Activated T-helper 1 cell treated with anti-CD3 and anti-CD28 coated beads, Interleukin-12 subunit alpha, Interleukin-12 subunit beta, Interleukin-2, Interleukin-4 antibody, amounts not matched to agents 30 ng/mL and 10 ng/mL and 1 ng/mL, durations not matched to agents 14 hours and 24 hours and 36 hours (primary cell): ENCODE results near the gene NFIB. TPM values are rescaled to one million over a fixed set of nuclear protein-coding genes. Genes with fewer than 3 reads are reported as not detected.

ENCODE experiments used
- DNase-seq: peaks from one replicate; pipeline ENCODE4 v3.0.0; 2021; ENCODE audit warnings: low spot score
- H3K27ac Mint-ChIP-seq: one replicate; pipeline ENCODE4 v1.8.0; 2021; ENCODE audit warnings: mild to moderate bottlenecking, mixed read lengths
- H3K27me3 Mint-ChIP-seq: one replicate; pipeline ENCODE4 v1.8.0; 2022; ENCODE audit warnings: mild to moderate bottlenecking, moderate library complexity, mixed read lengths; ENCODE audit not compliant: insufficient read depth
- H3K36me3 Mint-ChIP-seq: one replicate; pipeline ENCODE4 v1.8.0; 2021; ENCODE audit warnings: low read depth, mixed read lengths
- H3K4me1 Mint-ChIP-seq: one replicate; pipeline ENCODE4 v1.8.0; 2021; ENCODE audit warnings: low read depth, mixed read lengths
- H3K4me3 Mint-ChIP-seq: one replicate; pipeline ENCODE4 v1.8.0; 2021; ENCODE audit warnings: mild to moderate bottlenecking, moderate library complexity, mixed read lengths
- H3K9me3 Mint-ChIP-seq: one replicate; pipeline ENCODE4 v1.8.0; 2021; ENCODE audit warnings: mixed read lengths
- intact Hi-C: fragments of 100-400 bp; cut with micrococcal nuclease; formaldehyde crosslinking; loops from one replicate; pipeline ENCODE4 v1.15.1; 2024
- total RNA-seq: library from RNA; stranded (reverse); gene quantifications from 2 replicates; pipeline ENCODE4 v1.2.3, GENCODE V29; 2022

The NFIB gene
- total RNA-seq, 1 donor from 2014 or later: not detected

DNA sequence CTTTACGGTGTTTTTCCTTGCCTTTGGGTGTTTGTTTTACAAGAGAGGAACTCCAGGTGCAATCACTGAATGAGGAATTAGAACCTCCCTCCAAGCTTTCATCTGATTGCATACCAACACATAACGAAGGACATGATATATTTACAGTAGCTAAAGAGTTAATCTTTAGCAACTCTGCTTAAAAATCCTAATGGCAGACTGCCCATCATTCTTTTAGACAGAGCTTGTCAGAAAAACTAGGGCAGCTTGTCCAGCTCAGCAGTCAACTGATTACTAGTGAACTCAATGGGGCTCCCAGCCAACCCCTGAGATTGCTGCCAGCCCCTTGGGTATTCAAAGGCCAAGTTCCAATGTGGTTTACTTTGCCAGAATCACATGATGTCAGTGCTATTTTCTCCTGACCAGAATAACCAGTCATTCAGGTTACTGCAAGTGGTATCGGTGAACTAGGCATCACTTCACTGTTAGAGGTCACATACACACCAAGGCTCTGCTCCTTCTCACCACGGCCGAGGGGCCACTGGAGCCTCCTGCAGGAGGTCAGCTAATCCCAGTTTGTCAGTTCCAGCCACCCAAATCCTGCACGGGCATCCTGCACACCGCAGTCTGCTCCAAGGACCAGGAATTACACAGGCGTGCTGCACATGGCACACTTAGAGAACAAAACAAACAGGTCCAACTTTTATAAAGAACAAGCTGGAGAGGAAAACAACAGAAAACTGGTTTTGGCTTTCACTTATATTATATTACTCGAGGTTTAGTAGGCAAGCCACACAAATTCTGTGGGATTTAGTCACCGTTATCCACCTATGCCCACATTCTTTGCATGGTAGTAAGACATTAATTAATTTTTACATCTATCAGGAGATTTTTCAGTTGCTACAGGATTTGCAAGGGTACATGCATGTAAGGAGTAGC lies 62.5 kb downstream of the NFIB start:
- H3K9me3 Mint-ChIP-seq: no peaks in the 10 kb centered on the region
- intact Hi-C loops: no loop called here
- no peak overlapping the region for H3K4me3 Mint-ChIP-seq

GRCh38 chr9:14250794-14251153 lies 63.2 kb downstream of the NFIB start:
- Mint-ChIP-seq H3K27me3 (no peaks in the 10 kb centered on the region), H3K4me1 (no peaks in the 10 kb centered on the region)
- intact Hi-C loops: no loop called here

More for the DNA sequence above, 62.5 kb downstream of the NFIB start:
- Mint-ChIP-seq H3K36me3 (no peaks in the 10 kb centered on the region), H3K27me3 (no peaks in the 10 kb centered on the region), H3K27ac (no peak overlapping the region), H3K4me1 (no peaks in the 10 kb centered on the region)
- DNase-seq: no peak

GRCh38 chr9:14249527-14249926 lies 64.4 kb downstream of the NFIB start:
- intact Hi-C loops: no loop called here
- Mint-ChIP-seq H3K36me3 (no peaks in the 10 kb centered on the region), H3K9me3 (no peaks in the 10 kb centered on the region), H3K4me1 (no peaks in the 10 kb centered on the region), H3K27ac (no peak overlapping the region), H3K27me3 (no peaks in the 10 kb centered on the region), H3K4me3 (no peak overlapping the region)
- DNase-seq: no peak

More at GRCh38 chr9:14250794-14251153, 63.2 kb downstream of the NFIB start:
- Mint-ChIP-seq H3K9me3 (no peaks in the 10 kb centered on the region), H3K27ac (no peak overlapping the region), H3K4me3 (no peak overlapping the region), H3K36me3 (no peaks in the 10 kb centered on the region)
- no peak for DNase-seq

DNA sequence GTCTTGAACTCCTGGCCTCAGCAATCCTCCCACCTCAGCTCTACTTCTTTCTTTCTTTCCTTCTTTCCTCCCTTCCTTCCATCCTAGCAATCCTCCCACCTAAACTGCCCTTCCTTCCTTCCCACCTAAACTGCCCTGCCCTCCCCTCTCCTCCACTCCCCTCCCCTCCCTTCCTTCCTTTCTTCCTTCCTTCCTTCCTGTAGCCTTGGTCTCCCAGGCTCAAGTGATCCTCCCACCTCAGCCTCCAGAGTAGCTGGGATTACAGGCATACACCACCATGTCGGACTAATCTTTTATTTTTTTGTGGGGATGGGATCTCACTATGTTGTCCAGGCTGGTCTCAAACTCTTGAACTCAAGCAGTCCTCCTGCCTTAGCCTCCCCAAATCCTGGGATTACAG lies 65.8 kb downstream of the NFIB start:
- intact Hi-C loops: no loop called here
- no peaks in the 10 kb centered on the region for H3K9me3 Mint-ChIP-seq
- no peaks in the 10 kb centered on the region for H3K27me3 Mint-ChIP-seq
- no peak for DNase-seq
- no peak overlapping the region for H3K27ac Mint-ChIP-seq
- no peaks in the 10 kb centered on the region for H3K4me1 Mint-ChIP-seq
- H3K4me3 Mint-ChIP-seq: no peak overlapping the region
- H3K36me3 Mint-ChIP-seq: no peaks in the 10 kb centered on the region

DNA sequence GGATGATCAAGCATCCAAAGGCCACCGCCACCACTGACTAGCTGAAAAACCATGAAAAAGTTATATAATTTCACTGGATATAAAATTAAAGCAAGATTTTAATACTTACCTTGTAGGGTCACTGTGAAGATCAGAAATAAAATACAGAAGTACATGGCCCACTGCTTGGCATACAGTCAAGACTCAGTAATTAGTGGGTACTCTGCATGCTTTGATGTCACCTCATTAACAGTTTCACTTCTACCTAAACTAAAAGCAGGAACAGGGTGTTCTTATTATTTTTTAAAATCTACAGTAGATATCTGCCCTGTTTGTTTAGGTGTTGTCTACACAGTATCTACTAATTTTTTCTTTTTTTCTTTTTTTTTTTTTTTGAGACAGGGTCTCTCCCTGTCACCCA lies 66.4 kb downstream of the NFIB start:
- H3K27ac Mint-ChIP-seq: no peak overlapping the region
- intact Hi-C loops: no loop called here
- H3K9me3 Mint-ChIP-seq: no peaks in the 10 kb centered on the region
- no peaks in the 10 kb centered on the region for H3K4me1 Mint-ChIP-seq
- no peak for DNase-seq
- H3K4me3 Mint-ChIP-seq: no peak overlapping the region
- no peaks in the 10 kb centered on the region for H3K27me3 Mint-ChIP-seq
- no peaks in the 10 kb centered on the region for H3K36me3 Mint-ChIP-seq

- H3K4me3 Mint-ChIP-seq: no peak overlapping the region
- no peaks in the 10 kb centered on the region for H3K9me3 Mint-ChIP-seq
- no peak for DNase-seq
- no peak overlapping the region for H3K27ac Mint-ChIP-seq
- no peaks in the 10 kb centered on the region for H3K36me3 Mint-ChIP-seq
- H3K4me1 Mint-ChIP-seq: no peaks in the 10 kb centered on the region
- H3K27me3 Mint-ChIP-seq: no peaks in the 10 kb centered on the region
- intact Hi-C loops: no loop called here
Measured at GRCh38 chr9:14246951-14247350, 67.0 kb downstream of the NFIB start.

DNA sequence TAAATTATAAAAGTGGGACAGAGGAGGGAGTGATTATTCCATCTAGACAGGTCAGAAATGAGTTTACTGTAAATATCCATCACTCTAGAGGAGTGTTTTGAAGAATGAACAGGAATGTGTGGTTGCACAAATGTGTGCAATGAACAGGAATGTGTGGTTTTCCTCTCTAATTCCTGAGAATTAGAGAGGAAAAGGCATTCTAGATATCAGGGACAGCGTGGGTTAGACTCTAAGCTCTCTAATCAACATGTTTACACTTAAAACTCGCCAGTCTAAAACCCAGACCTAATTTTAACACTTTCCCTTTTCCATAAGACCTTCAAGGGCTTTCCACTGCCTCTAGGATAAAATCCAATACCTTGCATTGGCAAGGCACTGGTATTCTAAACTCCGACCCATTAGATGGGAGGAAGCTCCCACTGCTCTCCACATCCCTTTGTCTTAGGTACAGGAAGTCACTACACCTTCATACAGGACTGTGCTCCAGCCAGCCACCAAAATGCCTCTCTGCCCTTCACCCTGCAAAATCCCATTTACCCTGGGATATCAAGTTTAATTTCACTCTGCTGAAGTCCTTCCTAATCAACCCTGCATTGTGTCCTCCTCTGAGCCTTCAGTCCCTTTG lies 67.9 kb downstream of the NFIB start:
- intact Hi-C loops: no loop called here
- no peak for DNase-seq
- Mint-ChIP-seq H3K9me3 (no peaks in the 10 kb centered on the region), H3K4me1 (no peaks in the 10 kb centered on the region), H3K4me3 (no peak overlapping the region), H3K27ac (no peak overlapping the region), H3K27me3 (no peaks in the 10 kb centered on the region), H3K36me3 (no peaks in the 10 kb centered on the region)

- H3K4me3 Mint-ChIP-seq: no peak overlapping the region
- H3K36me3 Mint-ChIP-seq: no peaks in the 10 kb centered on the region
- no peaks in the 10 kb centered on the region for H3K9me3 Mint-ChIP-seq
- no peaks in the 10 kb centered on the region for H3K27me3 Mint-ChIP-seq
- no peaks in the 10 kb centered on the region for H3K4me1 Mint-ChIP-seq
- H3K27ac Mint-ChIP-seq: no peak overlapping the region
- intact Hi-C loops: no loop called here
- DNase-seq: no peak
Measured at GRCh38 chr9:14243514-14244042, 70.4 kb downstream of the NFIB start.

- no peak overlapping the region for H3K27ac Mint-ChIP-seq
- no peaks in the 10 kb centered on the region for H3K27me3 Mint-ChIP-seq
- no peaks in the 10 kb centered on the region for H3K9me3 Mint-ChIP-seq
- intact Hi-C loops: no loop called here
- DNase-seq: no peak
- no peak overlapping the region for H3K4me3 Mint-ChIP-seq
- no peaks in the 10 kb centered on the region for H3K36me3 Mint-ChIP-seq
- H3K4me1 Mint-ChIP-seq: no peaks in the 10 kb centered on the region
Measured at GRCh38 chr9:14242150-14242805, 71.7 kb downstream of the NFIB start.

- Mint-ChIP-seq H3K27ac (no peak overlapping the region), H3K4me1 (no peaks in the 10 kb centered on the region), H3K27me3 (no peaks in the 10 kb centered on the region), H3K9me3 (no peaks in the 10 kb centered on the region), H3K36me3 (no peaks in the 10 kb centered on the region), H3K4me3 (no peak overlapping the region)
- no peak for DNase-seq
- intact Hi-C loops: no loop called here
Measured at GRCh38 chr9:14240537-14240936, 73.4 kb downstream of the NFIB start.

GRCh38 chr9:14238518-14238917 lies 75.4 kb downstream of the NFIB start:
- Mint-ChIP-seq H3K27me3 (no peaks in the 10 kb centered on the region), H3K4me1 (no peaks in the 10 kb centered on the region), H3K27ac (no peak overlapping the region), H3K4me3 (no peak overlapping the region), H3K9me3 (no peaks in the 10 kb centered on the region), H3K36me3 (no peaks in the 10 kb centered on the region)
- DNase-seq: no peak
- intact Hi-C loops: no loop called here

GRCh38 chr9:14238079-14238478 lies 75.9 kb downstream of the NFIB start:
- Mint-ChIP-seq H3K36me3 (no peaks in the 10 kb centered on the region), H3K27me3 (no peaks in the 10 kb centered on the region), H3K4me1 (no peaks in the 10 kb centered on the region), H3K27ac (no peak overlapping the region), H3K4me3 (no peak overlapping the region), H3K9me3 (no peaks in the 10 kb centered on the region)
- DNase-seq: no peak
- intact Hi-C loops: no loop called here

- Mint-ChIP-seq H3K4me1 (no peaks in the 10 kb centered on the region), H3K4me3 (no peak overlapping the region), H3K36me3 (no peaks in the 10 kb centered on the region), H3K9me3 (no peaks in the 10 kb centered on the region), H3K27ac (no peak overlapping the region), H3K27me3 (no peaks in the 10 kb centered on the region)
- DNase-seq: no peak
- intact Hi-C loops: no loop called here
Measured at GRCh38 chr9:14236591-14236990, 77.3 kb downstream of the NFIB start.
